ENCODE results near the gene THAP4. TPM values are rescaled to one million over a fixed set of nuclear protein-coding genes. Genes with fewer than 3 reads are reported as not detected.

Gene THAP4
- total RNA-seq, 2 donors from 2014 or later: 54.6 to 66.1 TPM

DNA sequence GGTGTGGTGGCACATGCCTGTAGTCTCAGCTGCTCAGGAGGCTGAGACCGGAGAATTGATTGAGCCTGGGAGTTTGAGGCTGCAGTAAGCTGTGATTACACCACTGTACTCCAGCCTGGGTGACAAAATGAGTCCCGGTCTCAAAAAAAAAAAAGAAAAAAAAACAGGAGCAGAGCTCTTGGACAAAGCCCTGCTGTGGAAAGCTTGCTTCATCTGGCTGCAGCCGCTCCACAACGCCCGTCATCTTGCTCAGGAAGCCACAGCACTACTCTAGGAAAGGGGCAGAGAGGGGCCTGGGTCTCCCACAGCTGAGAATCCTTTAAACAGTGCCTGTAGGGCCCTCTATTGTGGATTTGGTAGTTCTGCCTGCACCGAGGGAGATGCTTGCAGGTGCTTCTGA is 11.5 kb upstream of the THAP4 start:
- no peaks in the 10 kb centered on the region for H3K27me3 Mint-ChIP-seq (ENCODE audit: insufficient read depth)
- Histone ChIP-seq H3K4me3 (ENCODE audit: low read length) (no peak overlapping the region), H3K27me3 (ENCODE audit: control insufficient read depth, insufficient read depth, low read length, poor library complexity, severe bottlenecking) (no peaks in the 10 kb centered on the region), H3K9ac (ENCODE audit: extremely low read depth, low read length, poor library complexity, severe bottlenecking) (no peak overlapping the region), H3K4me1 (ENCODE audit: control insufficient read depth, insufficient read depth, low read length) (no peaks in the 10 kb centered on the region), H3K36me3 (ENCODE audit: control insufficient read depth, insufficient read depth, low read length) (peaks cover 33% of the 10 kb centered on the region), H3K9me3 (ENCODE audit: control insufficient read depth, low read length) (no peaks in the 10 kb centered on the region), H3K27ac (ENCODE audit: low read depth, low read length) (no peak overlapping the region)
- no peak for DNase-seq
- peaks cover 33% of the 10 kb centered on the region for H3K36me3 Mint-ChIP-seq (ENCODE audit: low read depth)
- TF ChIP-seq CTCF (conservative IDR thresholded peaks at IDR 0.05): no peak
- 90 to 91% methylated on average over 4 to 6 of the region's 6 CpGs for WGBS, 2 experiments (ENCODE audit: insufficient coverage in 1 of 2, insufficient read length in 1 of 2)
- no peak overlapping the region for H3K4me3 Mint-ChIP-seq
- H3K4me1 Mint-ChIP-seq: peaks cover 10% of the 10 kb centered on the region
- H3K27ac Mint-ChIP-seq: peak overlapping the region; percentile 66
- H3K9me3 Mint-ChIP-seq: no peaks in the 10 kb centered on the region

- H3K9ac ChIP-seq (ENCODE audit: extremely low read depth, low read length, poor library complexity, severe bottlenecking): no peak overlapping the region
- H3K36me3 ChIP-seq (ENCODE audit: control insufficient read depth, insufficient read depth, low read length): peaks cover 10% of the 10 kb centered on the region
- peaks cover 17% of the 10 kb centered on the region for H3K36me3 Mint-ChIP-seq (ENCODE audit: low read depth)
- no peaks in the 10 kb centered on the region for H3K4me1 ChIP-seq (ENCODE audit: control insufficient read depth, insufficient read depth, low read length)
- no peak overlapping the region for H3K4me3 Mint-ChIP-seq
- H3K9me3 Mint-ChIP-seq: no peaks in the 10 kb centered on the region
- no peak for DNase-seq
- 95% methylated on average over 14 of the region's 14 CpGs for WGBS, 2 experiments (ENCODE audit: insufficient coverage in 1 of 2, insufficient read length in 1 of 2)
- peaks cover 15% of the 10 kb centered on the region for H3K4me1 Mint-ChIP-seq
- H3K4me3 ChIP-seq (ENCODE audit: low read length): no peak overlapping the region
- no peaks in the 10 kb centered on the region for H3K27me3 Mint-ChIP-seq (ENCODE audit: insufficient read depth)
- no peaks in the 10 kb centered on the region for H3K27me3 ChIP-seq (ENCODE audit: control insufficient read depth, insufficient read depth, low read length, poor library complexity, severe bottlenecking)
- H3K9me3 ChIP-seq (ENCODE audit: control insufficient read depth, low read length): no peaks in the 10 kb centered on the region
- no peak overlapping the region for H3K27ac Mint-ChIP-seq
- H3K27ac ChIP-seq (ENCODE audit: low read depth, low read length): no peak overlapping the region
- TF ChIP-seq CTCF (conservative IDR thresholded peaks at IDR 0.05): no peak
Measured at GRCh38 chr2:241645915-241646645, 9.1 kb upstream of the THAP4 start.

DNA sequence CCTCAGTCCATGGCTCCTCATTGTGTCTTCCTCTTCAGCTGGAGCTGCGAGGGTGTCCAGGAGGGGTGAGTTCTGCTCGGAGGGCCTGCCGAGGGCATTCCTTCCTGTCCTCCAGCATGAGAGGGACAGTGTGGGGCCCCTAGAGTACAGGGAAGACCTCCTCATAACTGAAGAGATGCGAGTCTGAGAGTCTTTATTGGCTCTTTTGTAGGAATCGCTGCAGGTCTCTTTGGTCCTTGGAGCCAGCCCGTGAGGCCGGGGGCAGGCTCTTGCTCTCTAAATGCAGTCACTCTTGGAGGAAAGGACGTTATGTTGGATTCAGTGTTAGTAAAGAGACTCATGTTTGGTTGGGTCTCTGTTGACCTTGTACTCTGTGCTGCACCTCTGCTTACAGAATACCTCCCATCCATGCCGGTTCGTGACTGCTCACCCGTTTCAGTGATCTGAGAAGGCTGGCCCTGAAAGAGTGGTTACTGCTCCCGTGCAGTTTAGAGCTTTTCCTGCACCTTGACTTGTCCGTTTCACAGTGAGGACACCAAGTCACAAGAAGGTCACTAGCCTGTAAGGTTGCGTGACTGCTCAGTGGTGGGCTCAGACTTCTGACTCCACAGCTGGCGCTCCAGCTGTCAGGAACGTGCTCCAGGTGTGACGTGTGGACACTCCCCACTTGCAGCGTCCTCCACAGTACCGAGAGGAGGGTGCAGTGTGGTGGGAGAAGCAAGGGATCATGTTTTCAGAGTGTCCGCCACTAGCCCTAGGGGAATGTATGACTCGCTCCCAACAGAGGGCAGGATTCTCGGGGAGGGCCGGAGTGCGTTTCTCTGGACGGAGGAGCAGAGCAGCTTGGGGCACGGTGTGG is 8.3 kb upstream of the THAP4 start:
- H3K36me3 Mint-ChIP-seq (ENCODE audit: low read depth): peaks cover 23% of the 10 kb centered on the region
- 95 to 97% methylated on average over 22 to 26 of the region's 26 CpGs for WGBS, 2 experiments (ENCODE audit: insufficient coverage in 1 of 2, insufficient read length in 1 of 2)
- no peak for DNase-seq

More for the DNA sequence above, 8.3 kb upstream of the THAP4 start:
- no peaks in the 10 kb centered on the region for H3K27me3 ChIP-seq (ENCODE audit: control insufficient read depth, insufficient read depth, low read length, poor library complexity, severe bottlenecking)
- no peak overlapping the region for H3K27ac ChIP-seq (ENCODE audit: low read depth, low read length)
- H3K9me3 ChIP-seq (ENCODE audit: control insufficient read depth, low read length): peaks cover under 1% of the 10 kb centered on the region
- peak overlapping the region; percentile 66 for H3K27ac Mint-ChIP-seq
- H3K27me3 Mint-ChIP-seq (ENCODE audit: insufficient read depth): no peaks in the 10 kb centered on the region
- H3K9ac ChIP-seq (ENCODE audit: extremely low read depth, low read length, poor library complexity, severe bottlenecking): no peak overlapping the region
- H3K36me3 ChIP-seq (ENCODE audit: control insufficient read depth, insufficient read depth, low read length): peaks cover 8% of the 10 kb centered on the region
- H3K4me3 Mint-ChIP-seq: no peak overlapping the region
- TF ChIP-seq CTCF (conservative IDR thresholded peaks at IDR 0.05): no peak
- peaks cover 22% of the 10 kb centered on the region for H3K4me1 Mint-ChIP-seq
- no peak overlapping the region for H3K4me3 ChIP-seq (ENCODE audit: low read length)
- H3K4me1 ChIP-seq (ENCODE audit: control insufficient read depth, insufficient read depth, low read length): no peaks in the 10 kb centered on the region
- no peaks in the 10 kb centered on the region for H3K9me3 Mint-ChIP-seq

Data from endodermal cell (in vitro differentiated cells).